ENCODE data around the gene CYP11A1.

The CYP11A1 gene

DNA sequence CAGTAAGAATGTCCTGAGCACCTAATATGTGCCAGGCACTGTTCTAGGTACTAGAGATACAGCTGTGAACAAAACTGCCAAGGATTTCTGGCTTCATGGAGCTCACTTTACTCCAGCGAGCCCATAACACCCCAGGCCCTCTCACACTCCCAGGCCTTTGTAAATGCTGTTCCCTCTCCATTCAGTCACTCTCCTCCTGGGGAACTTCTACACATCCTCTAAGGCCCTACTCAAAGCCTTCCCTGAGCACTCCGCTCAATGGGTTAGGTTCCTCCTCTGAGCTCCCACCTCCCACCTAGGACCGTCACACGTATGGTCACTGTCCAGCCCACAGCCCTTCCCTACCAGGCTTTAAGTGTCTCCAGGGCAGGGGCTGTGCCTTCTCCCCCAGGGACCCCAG, 39.1 kb upstream of the CYP11A1 start:
- intact Hi-C loops (cut with micrococcal nuclease): no loop called here
- H3K27ac Mint-ChIP-seq: no peak overlapping the region
- peaks cover 17% of the 10 kb centered on the region for H3K36me3 Mint-ChIP-seq (ENCODE audit: low read depth)
- H3K27me3 Mint-ChIP-seq: peaks cover 20% of the 10 kb centered on the region
- peaks cover 43% of the 10 kb centered on the region for H3K4me1 Mint-ChIP-seq (ENCODE audit: low read depth)
- H3K4me3 Mint-ChIP-seq: no peak overlapping the region
- no peaks in the 10 kb centered on the region for H3K9me3 Mint-ChIP-seq

GRCh38 chr15:74405823-74406222, 38.4 kb upstream of the CYP11A1 start:
- H3K4me3 Mint-ChIP-seq: no peak overlapping the region
- H3K27me3 Mint-ChIP-seq: peaks cover 24% of the 10 kb centered on the region
- intact Hi-C loops (cut with micrococcal nuclease): no loop called here
- H3K9me3 Mint-ChIP-seq: no peaks in the 10 kb centered on the region
- peaks cover 10% of the 10 kb centered on the region for H3K36me3 Mint-ChIP-seq (ENCODE audit: low read depth)
- H3K27ac Mint-ChIP-seq: no peak overlapping the region
- peaks cover 49% of the 10 kb centered on the region for H3K4me1 Mint-ChIP-seq (ENCODE audit: low read depth)

- Mint-ChIP-seq H3K36me3 (ENCODE audit: low read depth) (no peaks in the 10 kb centered on the region), H3K27ac (peak overlapping the region; percentile 57), H3K27me3 (peaks cover 29% of the 10 kb centered on the region), H3K4me1 (ENCODE audit: low read depth) (peaks cover 56% of the 10 kb centered on the region), H3K4me3 (no peak overlapping the region), H3K9me3 (no peaks in the 10 kb centered on the region)
- intact Hi-C loops (cut with micrococcal nuclease): no loop called here
Observed at GRCh38 chr15:74403991-74404563, 36.6 kb upstream of the CYP11A1 start.

DNA sequence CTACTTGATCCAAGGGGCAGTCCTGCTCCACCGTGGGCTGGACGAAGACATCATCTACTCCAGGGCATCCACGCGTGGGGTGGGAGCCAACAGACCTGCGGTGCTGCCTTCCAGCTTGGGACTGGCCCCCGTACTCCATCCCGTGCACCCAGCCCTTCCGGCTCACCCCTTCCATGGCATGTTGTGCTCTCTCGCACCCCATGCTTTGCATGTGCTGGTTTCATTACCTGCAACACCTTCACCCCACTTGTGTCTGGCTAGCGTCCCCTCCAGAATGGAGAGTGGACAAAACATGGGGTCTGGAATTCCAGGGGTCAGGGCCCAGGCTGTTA, 36.1 kb upstream of the CYP11A1 start:
- H3K9me3 Mint-ChIP-seq: no peaks in the 10 kb centered on the region
- peak overlapping the region; percentile 57 for H3K27ac Mint-ChIP-seq
- H3K4me1 Mint-ChIP-seq (ENCODE audit: low read depth): peaks cover 58% of the 10 kb centered on the region
- no peak overlapping the region for H3K4me3 Mint-ChIP-seq
- H3K27me3 Mint-ChIP-seq: peaks cover 29% of the 10 kb centered on the region
- no peaks in the 10 kb centered on the region for H3K36me3 Mint-ChIP-seq (ENCODE audit: low read depth)
- intact Hi-C loops (cut with micrococcal nuclease): no loop called here

DNA sequence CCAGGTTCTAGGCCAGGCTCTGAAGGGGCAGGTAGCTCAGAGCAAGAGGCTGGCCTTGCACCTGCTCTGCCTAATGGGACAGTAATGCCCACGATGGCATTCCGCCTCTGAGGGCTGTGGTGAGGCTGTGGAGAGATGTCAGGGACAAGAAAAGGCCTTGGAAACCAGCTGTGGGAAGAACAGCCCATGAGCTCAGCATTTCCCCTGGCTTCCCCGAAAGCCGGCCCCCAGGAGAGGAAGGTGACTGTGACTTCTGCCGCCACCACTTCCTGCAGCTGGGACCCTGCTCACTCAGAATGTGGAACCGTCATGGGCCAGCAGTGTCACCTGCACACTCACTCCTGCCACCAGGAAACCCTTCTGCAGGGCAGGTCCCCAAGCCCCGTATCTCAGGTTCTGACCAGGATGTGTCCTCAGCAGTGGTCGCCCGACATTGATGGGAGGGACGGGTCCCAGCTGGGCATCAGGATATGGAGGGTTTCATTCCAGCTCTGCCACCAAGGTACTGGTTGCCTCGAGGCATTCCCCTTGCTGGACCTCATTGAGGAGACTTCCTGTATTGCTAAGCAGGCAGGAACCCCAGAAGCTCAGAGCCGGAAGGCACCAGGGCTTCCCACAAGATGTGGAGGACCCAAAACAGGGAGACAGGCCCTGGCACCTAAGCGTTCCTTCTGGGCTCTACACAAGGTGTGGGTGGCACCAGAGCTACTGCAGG, 35.6 kb upstream of the CYP11A1 start:
- peak overlapping the region; percentile 18 for H3K4me3 Mint-ChIP-seq
- intact Hi-C loops (cut with micrococcal nuclease): no loop called here
- H3K27me3 Mint-ChIP-seq: peaks cover 29% of the 10 kb centered on the region
- H3K9me3 Mint-ChIP-seq: no peaks in the 10 kb centered on the region
- H3K27ac Mint-ChIP-seq: peak overlapping the region; percentile 26
- peaks cover 64% of the 10 kb centered on the region for H3K4me1 Mint-ChIP-seq (ENCODE audit: low read depth)
- no peaks in the 10 kb centered on the region for H3K36me3 Mint-ChIP-seq (ENCODE audit: low read depth)

DNA sequence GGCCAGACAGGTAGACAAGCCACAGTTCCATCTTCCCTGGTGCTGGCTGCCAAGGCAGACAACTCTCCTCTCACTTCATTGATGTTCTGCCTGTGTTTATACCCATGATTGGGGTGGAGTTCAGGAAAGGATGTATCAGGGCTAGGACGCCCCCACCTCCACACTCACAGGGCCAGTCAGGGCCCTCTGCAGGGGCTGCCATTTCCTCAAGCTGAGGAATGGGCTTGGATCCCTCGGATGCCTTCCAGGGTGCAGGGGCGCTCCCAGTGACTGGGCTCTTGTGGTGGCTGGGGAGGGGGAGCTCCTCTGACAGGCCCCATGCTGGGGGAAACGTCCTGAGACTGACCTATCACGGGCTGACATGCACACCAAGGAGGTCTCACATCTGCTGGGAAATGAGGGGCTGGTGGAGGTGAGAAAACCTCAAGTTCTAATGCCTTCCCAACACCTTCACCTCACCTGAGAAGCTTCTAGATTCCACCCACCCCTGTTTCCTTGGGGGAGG, 34.9 kb upstream of the CYP11A1 start:
- Mint-ChIP-seq H3K4me1 (ENCODE audit: low read depth) (peaks cover 64% of the 10 kb centered on the region), H3K36me3 (ENCODE audit: low read depth) (no peaks in the 10 kb centered on the region), H3K4me3 (no peak overlapping the region), H3K27ac (peak overlapping the region; percentile 26), H3K27me3 (peaks cover 29% of the 10 kb centered on the region), H3K9me3 (no peaks in the 10 kb centered on the region)
- intact Hi-C loops (cut with micrococcal nuclease): no loop called here

- no peak overlapping the region for H3K4me3 Mint-ChIP-seq
- intact Hi-C loops (cut with micrococcal nuclease): no loop called here
Observed at GRCh38 chr15:74400915-74401757, 33.7 kb upstream of the CYP11A1 start.

GRCh38 chr15:74400313-74400860, 32.9 kb upstream of the CYP11A1 start:
- H3K4me1 Mint-ChIP-seq (ENCODE audit: low read depth): peaks cover 76% of the 10 kb centered on the region
- intact Hi-C loops (cut with micrococcal nuclease): no loop called here
- H3K36me3 Mint-ChIP-seq (ENCODE audit: low read depth): no peaks in the 10 kb centered on the region
- H3K27ac Mint-ChIP-seq: no peak overlapping the region
- H3K27me3 Mint-ChIP-seq: peaks cover 28% of the 10 kb centered on the region
- no peaks in the 10 kb centered on the region for H3K9me3 Mint-ChIP-seq
- no peak overlapping the region for H3K4me3 Mint-ChIP-seq

More at GRCh38 chr15:74400915-74401757, 33.7 kb upstream of the CYP11A1 start:
- Mint-ChIP-seq H3K27ac (no peak overlapping the region), H3K36me3 (ENCODE audit: low read depth) (no peaks in the 10 kb centered on the region), H3K9me3 (no peaks in the 10 kb centered on the region), H3K27me3 (peaks cover 27% of the 10 kb centered on the region), H3K4me1 (ENCODE audit: low read depth) (peaks cover 69% of the 10 kb centered on the region)

DNA sequence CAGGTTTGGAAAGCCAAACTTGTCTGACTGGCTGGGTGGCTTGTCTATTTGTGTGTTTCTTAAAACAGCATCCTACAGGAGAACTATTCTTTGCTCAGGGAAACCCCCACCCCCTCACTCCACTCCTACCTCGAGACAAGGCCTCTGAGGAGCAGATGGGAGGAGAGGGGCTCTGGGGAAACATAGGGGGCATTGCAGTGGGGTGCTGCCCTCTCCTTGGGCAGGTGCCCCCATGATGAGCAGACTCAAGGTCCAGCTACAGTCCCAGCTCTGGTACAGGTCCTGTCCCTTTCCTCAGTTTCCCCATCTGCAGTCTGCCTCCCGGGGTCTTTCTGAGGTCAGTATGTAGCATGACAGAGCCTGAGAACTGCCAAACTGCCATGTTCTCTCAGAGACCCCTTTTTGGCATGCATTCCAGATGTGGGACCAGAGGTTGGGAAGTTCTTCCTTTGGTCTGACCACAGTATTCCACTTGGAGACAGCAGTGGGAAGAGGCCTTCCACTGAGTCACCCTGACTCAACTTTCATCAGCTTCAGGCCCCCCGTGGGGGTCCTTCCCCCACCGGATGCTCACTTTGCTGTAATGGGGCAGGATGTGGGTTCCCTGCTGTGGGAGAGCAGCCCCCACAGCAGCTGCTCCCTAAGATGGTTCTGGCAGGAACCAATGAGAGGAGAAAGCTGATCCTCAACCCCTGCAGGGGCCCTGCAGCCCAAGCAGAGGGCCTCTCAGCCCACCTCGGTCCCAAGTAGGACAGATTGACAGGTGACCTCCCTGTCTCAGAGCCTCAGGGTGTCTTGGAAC, 32.3 kb upstream of the CYP11A1 start:
- H3K4me1 Mint-ChIP-seq (ENCODE audit: low read depth): peaks cover 76% of the 10 kb centered on the region
- no peaks in the 10 kb centered on the region for H3K9me3 Mint-ChIP-seq
- no peak overlapping the region for H3K4me3 Mint-ChIP-seq
- intact Hi-C loops (cut with micrococcal nuclease): no loop called here
- peaks cover 32% of the 10 kb centered on the region for H3K27me3 Mint-ChIP-seq
- no peaks in the 10 kb centered on the region for H3K36me3 Mint-ChIP-seq (ENCODE audit: low read depth)
- no peak overlapping the region for H3K27ac Mint-ChIP-seq

GRCh38 chr15:74399100-74399499, 31.7 kb upstream of the CYP11A1 start:
- no peaks in the 10 kb centered on the region for H3K9me3 Mint-ChIP-seq
- H3K27ac Mint-ChIP-seq: no peak overlapping the region
- H3K4me1 Mint-ChIP-seq (ENCODE audit: low read depth): peaks cover 74% of the 10 kb centered on the region
- intact Hi-C loops (cut with micrococcal nuclease): no loop called here
- no peaks in the 10 kb centered on the region for H3K36me3 Mint-ChIP-seq (ENCODE audit: low read depth)
- no peak overlapping the region for H3K4me3 Mint-ChIP-seq
- peaks cover 36% of the 10 kb centered on the region for H3K27me3 Mint-ChIP-seq

GRCh38 chr15:74398183-74398582, 30.7 kb upstream of the CYP11A1 start:
- no peak overlapping the region for H3K4me3 Mint-ChIP-seq
- peaks cover 35% of the 10 kb centered on the region for H3K27me3 Mint-ChIP-seq
- H3K4me1 Mint-ChIP-seq (ENCODE audit: low read depth): peaks cover 74% of the 10 kb centered on the region
- H3K36me3 Mint-ChIP-seq (ENCODE audit: low read depth): no peaks in the 10 kb centered on the region
- H3K9me3 Mint-ChIP-seq: no peaks in the 10 kb centered on the region
- intact Hi-C loops (cut with micrococcal nuclease): no loop called here
- H3K27ac Mint-ChIP-seq: peak overlapping the region; percentile 61

GRCh38 chr15:74397239-74398068, 30.0 kb upstream of the CYP11A1 start:
- no peaks in the 10 kb centered on the region for H3K9me3 Mint-ChIP-seq
- peak overlapping the region; percentile 13 for H3K4me3 Mint-ChIP-seq
- no peaks in the 10 kb centered on the region for H3K36me3 Mint-ChIP-seq (ENCODE audit: low read depth)
- peaks cover 38% of the 10 kb centered on the region for H3K27me3 Mint-ChIP-seq
- intact Hi-C loops (cut with micrococcal nuclease): no loop called here
- H3K27ac Mint-ChIP-seq: peak overlapping the region; percentile 61
- H3K4me1 Mint-ChIP-seq (ENCODE audit: low read depth): peaks cover 74% of the 10 kb centered on the region

All from dendritic cell treated with granulocyte-macrophage colony-stimulating factor and Interleukin-4, amounts not matched to agents 40 ng/mL and 50 ng/mL, for 4 days (primary cell).